ENCODE measurements around the gene EVI5.

GRCh38 chr1:92577261-92577895, 207.5 kb downstream of the EVI5 start:
- no peak for TF ChIP-seq CTCF (conservative IDR thresholded peaks at IDR 0.05; ENCODE audit: low read depth, low read length)
- no peak for TF ChIP-seq EZH2 (IDR thresholded peaks at IDR 0.05; ENCODE audit: low read length, unreplicated experiment)
- no peak for TF ChIP-seq EZH2phosphoT487 (IDR thresholded peaks at IDR 0.05; ENCODE audit: borderline replicate concordance, low read length)

Data from PC-3 (cell line).